GM12878 (cell line): ENCODE measurements around the gene HSPE1.

ENCODE experiments used
- CTCF ChIP-seq, 3 experiments: IDR thresholded peaks in 2 of 3; conservative IDR thresholded peaks in 1 of 3; 2 replicates each; pipeline ENCODE4 v1.5.1; 2011; ENCODE audit warnings: low read depth in 3 of 3, low read length in 3 of 3, mild to moderate bottlenecking in 3 of 3, control low read depth in 2 of 3, moderate library complexity in 2 of 3, inconsistent platforms in 1 of 3, mixed read lengths in 1 of 3; ENCODE audit not compliant: control insufficient read depth in 2 of 3, insufficient read depth in 1 of 3; ENCODE audit errors: extremely low read depth in 1 of 3
- EZH2 ChIP-seq: IDR thresholded peaks from 2 replicates; pipeline ENCODE4 v1.6.1; 2012; ENCODE audit warnings: low read depth, mild to moderate bottlenecking, control low read depth, inconsistent platforms, low read length, borderline replicate concordance; ENCODE audit not compliant: control insufficient read depth
- KDM1A ChIP-seq: fragments of 200-600 bp; sonication (generic); IDR thresholded peaks from 2 replicates; pipeline ENCODE4 v1.6.1; 2016; ENCODE audit warnings: borderline replicate concordance

- TF ChIP-seq EZH2: no peak
- no peak for TF ChIP-seq KDM1A
- TF ChIP-seq CTCF (IDR thresholded peaks at IDR 0.05 in 2 of 3, conservative IDR thresholded peaks at IDR 0.05 in 1 of 3; ENCODE audit: control insufficient read depth in 2 of 3, extremely low read depth in 1 of 3, insufficient read depth in 1 of 3, low read depth in 3 of 3, low read length in 3 of 3): no peak
Measured at GRCh38 chr2:197450465-197450864, 49.7 kb upstream of the HSPE1 start.
